Measurements from ENCODE around the gene DPEP2NB.
"Not testable (repeated sequence)": the region's sequence is repeated elsewhere in the genome, so short reads cannot be mapped to it uniquely, and the experiment has no call there.

The DPEP2NB gene

GRCh38 chr16:67977469-67978227 is 38.1 kb downstream of the DPEP2NB start:
- Histone ChIP-seq H3K9ac (no peak overlapping the region), H3K27ac (no peak overlapping the region), H3K27me3 (ENCODE audit: control insufficient read depth, insufficient read depth, low read length) (no peaks in the 10 kb centered on the region), H3K4me3 (ENCODE audit: low read depth, low read length) (no peak overlapping the region), H3K9me3 (ENCODE audit: control insufficient read depth, low read length) (no peaks in the 10 kb centered on the region), H3K4me1 (no peaks in the 10 kb centered on the region), H2AFZ (no peak overlapping the region), H3K79me2 (no peaks in the 10 kb centered on the region), H3K4me2 (ENCODE audit: low read length) (no peak overlapping the region), H3K36me3 (ENCODE audit: control insufficient read depth, insufficient read depth, low read length) (no peaks in the 10 kb centered on the region)
- TF ChIP-seq CTCF (IDR thresholded peaks at IDR 0.05): no peak

GRCh38 chr16:67977005-67977404 is 38.7 kb downstream of the DPEP2NB start:
- TF ChIP-seq CTCF (IDR thresholded peaks at IDR 0.05): no peak
- H3K27ac ChIP-seq: no peak overlapping the region
- H3K9me3 ChIP-seq (ENCODE audit: control insufficient read depth, low read length): no peaks in the 10 kb centered on the region
- no peak overlapping the region for H2AFZ ChIP-seq
- H3K4me1 ChIP-seq: no peaks in the 10 kb centered on the region
- no peak overlapping the region for H3K9ac ChIP-seq
- no peaks in the 10 kb centered on the region for H3K27me3 ChIP-seq (ENCODE audit: control insufficient read depth, insufficient read depth, low read length)
- no peak overlapping the region for H3K4me2 ChIP-seq (ENCODE audit: low read length)
- no peaks in the 10 kb centered on the region for H3K36me3 ChIP-seq (ENCODE audit: control insufficient read depth, insufficient read depth, low read length)
- no peaks in the 10 kb centered on the region for H3K79me2 ChIP-seq
- H3K4me3 ChIP-seq (ENCODE audit: low read depth, low read length): no peak overlapping the region

- Histone ChIP-seq H3K79me2 (no peaks in the 10 kb centered on the region), H3K9ac (no peak overlapping the region), H3K27me3 (ENCODE audit: control insufficient read depth, insufficient read depth, low read length) (no peaks in the 10 kb centered on the region), H3K27ac (no peak overlapping the region), H3K4me3 (ENCODE audit: low read depth, low read length) (no peak overlapping the region), H3K4me2 (ENCODE audit: low read length) (no peak overlapping the region), H3K9me3 (ENCODE audit: control insufficient read depth, low read length) (no peaks in the 10 kb centered on the region), H3K4me1 (no peaks in the 10 kb centered on the region), H2AFZ (no peak overlapping the region), H3K36me3 (ENCODE audit: control insufficient read depth, insufficient read depth, low read length) (no peaks in the 10 kb centered on the region)
- no peak for TF ChIP-seq CTCF (IDR thresholded peaks at IDR 0.05)
These were observed 39.5 kb downstream of the DPEP2NB start for GRCh38 chr16:67976205-67976604.

GRCh38 chr16:67975321-67976105 is 40.2 kb downstream of the DPEP2NB start:
- Histone ChIP-seq H2AFZ (no peak overlapping the region), H3K36me3 (ENCODE audit: control insufficient read depth, insufficient read depth, low read length) (no peaks in the 10 kb centered on the region), H3K27ac (no peak overlapping the region), H3K4me1 (no peaks in the 10 kb centered on the region), H3K9ac (no peak overlapping the region), H3K9me3 (ENCODE audit: control insufficient read depth, low read length) (no peaks in the 10 kb centered on the region), H3K79me2 (no peaks in the 10 kb centered on the region), H3K27me3 (ENCODE audit: control insufficient read depth, insufficient read depth, low read length) (no peaks in the 10 kb centered on the region), H3K4me2 (ENCODE audit: low read length) (no peak overlapping the region), H3K4me3 (ENCODE audit: low read depth, low read length) (no peak overlapping the region)
- no peak for TF ChIP-seq CTCF (IDR thresholded peaks at IDR 0.05)

- not testable (repeated sequence) for H3K4me2 ChIP-seq (ENCODE audit: low read length); H3K9ac ChIP-seq; H3K36me3 ChIP-seq (ENCODE audit: control insufficient read depth, insufficient read depth, low read length); H3K27me3 ChIP-seq (ENCODE audit: control insufficient read depth, insufficient read depth, low read length); H3K27ac ChIP-seq; H2AFZ ChIP-seq; H3K4me3 ChIP-seq (ENCODE audit: low read depth, low read length); H3K9me3 ChIP-seq (ENCODE audit: control insufficient read depth, low read length); H3K79me2 ChIP-seq; H3K4me1 ChIP-seq
These were observed 43.4 kb downstream of the DPEP2NB start for GRCh38 chr16:67972285-67972684.

Measured in parathyroid adenoma (tissue), 2 donors.